GM19023 (cell line): ENCODE data around the gene HIP1.
"Not testable (repeated sequence)": the region's sequence is repeated elsewhere in the genome, so short reads cannot be mapped to it uniquely, and the experiment has no call there.

Experiments
- ATAC-seq: cut with Tn5 transposase; IDR thresholded peaks from one replicate; pipeline ENCODE4 v1.9.1; 2021; ENCODE audit warnings: mild to moderate bottlenecking, moderate library complexity; ENCODE audit not compliant: unreplicated experiment

The HIP1 gene

DNA sequence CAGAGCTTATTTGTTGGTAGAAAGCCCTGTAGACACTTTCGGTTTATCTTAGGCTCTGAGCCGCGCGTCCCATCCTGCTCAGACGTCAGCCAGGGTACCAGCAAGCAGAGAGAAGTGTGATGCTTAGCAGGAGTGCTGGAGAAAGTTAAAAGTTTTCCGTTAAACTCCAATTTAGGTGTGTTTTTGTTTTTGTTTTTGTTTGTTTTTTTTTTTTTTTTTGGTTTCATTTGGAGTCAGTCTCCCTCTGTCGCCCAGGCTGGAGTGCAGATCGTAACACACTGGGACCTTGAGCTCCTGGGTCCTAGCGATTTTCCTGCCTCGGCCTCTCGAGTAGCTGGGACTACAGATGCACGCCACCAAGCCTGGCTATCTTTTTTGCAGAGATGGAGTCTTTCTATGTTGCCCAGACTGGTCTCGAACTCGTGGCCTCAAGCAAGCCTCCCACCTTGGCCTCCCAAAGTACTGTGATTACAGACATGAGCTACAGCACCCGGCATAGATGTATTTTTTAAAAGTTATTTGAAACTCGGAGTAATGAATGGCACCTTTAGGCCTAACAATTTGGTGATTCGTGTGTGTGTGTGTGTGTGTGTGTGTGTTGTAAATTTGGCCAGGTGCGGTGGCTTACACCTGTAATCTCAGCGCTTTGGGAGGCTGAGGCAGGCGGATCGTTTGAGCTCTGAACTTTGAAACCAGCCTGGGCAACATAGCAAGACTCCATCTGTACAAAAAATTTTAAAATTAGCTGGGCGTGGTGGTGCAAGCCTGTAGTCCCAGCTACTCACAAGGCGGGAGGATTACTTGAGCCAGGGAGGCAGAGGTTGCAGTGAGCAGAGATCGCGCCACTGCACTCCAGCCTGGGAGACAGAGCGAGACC lies 1.3 kb upstream of the HIP1 start:
- ATAC-seq: no peak

DNA sequence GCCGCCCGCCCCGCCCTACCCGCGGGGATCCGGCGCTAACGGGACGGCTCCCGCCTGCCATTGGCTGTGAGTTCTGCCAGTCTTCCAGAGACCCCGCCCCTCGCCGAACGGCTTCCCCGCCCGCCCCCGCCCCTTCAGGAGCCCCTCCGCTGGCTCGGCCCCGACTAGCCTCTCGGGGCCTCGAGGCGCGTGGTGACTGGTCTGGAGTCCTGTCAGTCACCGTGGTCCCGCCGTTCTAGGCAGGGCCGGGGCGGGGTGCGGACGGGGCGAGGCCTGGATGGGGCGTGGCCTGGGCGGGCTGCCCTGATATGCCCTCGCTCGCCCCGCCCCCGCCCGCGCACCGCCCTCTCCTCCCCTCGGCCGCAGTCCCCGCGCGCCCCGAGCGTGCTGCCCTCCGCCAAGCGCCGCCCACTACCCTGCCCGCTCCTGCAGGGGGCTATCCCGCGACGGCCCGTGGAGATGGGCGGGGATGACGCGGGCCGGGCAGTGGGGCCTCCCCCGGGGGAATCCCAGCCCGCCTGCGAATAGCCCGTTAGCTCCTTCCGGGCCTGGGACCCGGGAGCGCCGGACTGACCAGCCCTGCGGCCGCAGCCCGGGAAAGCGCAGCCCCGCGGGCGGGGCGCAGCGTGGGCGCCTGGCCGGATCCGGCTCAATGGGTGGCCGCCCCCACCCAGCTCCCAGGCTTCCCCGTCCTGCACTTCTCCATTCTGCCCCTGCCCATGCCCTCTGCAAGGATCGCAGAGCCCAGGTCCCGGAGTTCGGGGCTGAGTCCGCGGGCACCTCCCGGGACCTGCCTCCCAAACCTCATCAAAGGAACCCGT lies 444 bp upstream of the HIP1 start:
- ATAC-seq: peak; percentile 94

DNA sequence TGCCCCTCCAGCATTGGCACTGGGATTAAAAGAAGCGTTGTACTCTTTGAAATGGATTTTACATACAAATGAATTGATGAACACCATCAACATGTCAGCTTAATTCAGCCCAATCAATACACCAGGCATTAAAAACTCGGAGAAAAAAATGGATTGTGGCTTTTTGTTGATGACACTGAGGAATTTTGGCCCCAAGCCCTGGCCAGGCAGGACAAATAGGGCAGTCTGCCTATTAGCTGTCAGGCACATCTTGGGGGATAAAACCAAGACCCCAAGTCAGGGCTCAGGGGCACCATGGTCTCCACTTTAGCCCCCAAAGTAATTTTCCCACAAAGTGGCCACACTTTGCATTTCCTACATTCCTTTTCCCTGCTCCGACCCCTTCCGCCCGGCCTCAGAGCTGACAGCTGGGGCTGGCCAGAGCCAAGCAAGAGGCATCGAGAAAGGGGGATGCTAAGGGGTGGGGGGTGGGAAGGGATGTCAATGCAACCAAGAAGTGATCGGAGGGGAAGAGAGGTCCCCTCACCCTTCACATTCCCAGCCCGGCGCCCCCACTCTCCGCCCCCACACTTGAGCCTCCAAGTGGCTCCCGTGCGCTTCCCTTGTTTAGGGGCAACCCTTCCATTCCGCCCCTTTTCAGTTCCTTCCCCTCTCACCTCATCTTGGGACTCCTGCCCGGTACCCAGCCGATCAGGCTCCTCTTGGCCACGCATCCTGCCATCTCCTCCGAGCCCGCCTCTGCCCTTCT lies 711 bp downstream of the HIP1 start:
- no peak for ATAC-seq

DNA sequence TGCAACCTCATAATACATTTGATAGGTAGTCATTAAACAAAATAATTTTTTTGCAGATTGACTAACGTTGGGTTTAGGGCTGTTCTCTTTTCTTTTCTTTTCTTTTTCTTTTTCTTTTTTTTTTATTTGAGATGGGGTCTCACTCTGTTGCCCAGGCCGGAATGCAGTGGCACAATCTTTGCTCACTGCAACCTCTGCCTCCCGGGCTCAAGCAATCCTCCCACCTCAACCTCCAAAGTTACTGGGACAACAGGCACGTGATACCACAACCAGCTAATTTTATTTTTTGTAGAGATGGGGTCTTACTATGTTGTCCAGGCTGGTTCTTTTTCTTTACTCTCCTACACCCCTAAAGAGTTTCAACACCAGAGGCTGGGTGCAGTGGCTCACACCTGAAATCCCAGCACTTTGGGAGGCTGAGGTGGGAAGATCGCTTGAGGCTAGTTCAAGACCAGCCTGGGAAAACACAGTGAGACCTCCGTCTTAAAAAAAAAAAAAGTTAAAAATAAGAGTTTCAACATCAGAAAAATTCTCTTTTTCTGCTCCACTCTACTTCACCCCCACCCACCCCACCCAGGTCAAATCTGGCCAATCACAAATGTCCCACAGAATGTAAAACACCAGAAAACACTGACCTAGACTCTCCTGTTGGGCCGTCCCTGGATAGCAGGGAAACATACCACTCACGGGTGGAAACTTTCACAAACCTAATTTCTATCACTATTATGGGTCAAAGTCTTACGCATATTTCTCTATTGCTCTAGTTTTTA lies 3.0 kb downstream of the HIP1 start:
- no peak for ATAC-seq

DNA sequence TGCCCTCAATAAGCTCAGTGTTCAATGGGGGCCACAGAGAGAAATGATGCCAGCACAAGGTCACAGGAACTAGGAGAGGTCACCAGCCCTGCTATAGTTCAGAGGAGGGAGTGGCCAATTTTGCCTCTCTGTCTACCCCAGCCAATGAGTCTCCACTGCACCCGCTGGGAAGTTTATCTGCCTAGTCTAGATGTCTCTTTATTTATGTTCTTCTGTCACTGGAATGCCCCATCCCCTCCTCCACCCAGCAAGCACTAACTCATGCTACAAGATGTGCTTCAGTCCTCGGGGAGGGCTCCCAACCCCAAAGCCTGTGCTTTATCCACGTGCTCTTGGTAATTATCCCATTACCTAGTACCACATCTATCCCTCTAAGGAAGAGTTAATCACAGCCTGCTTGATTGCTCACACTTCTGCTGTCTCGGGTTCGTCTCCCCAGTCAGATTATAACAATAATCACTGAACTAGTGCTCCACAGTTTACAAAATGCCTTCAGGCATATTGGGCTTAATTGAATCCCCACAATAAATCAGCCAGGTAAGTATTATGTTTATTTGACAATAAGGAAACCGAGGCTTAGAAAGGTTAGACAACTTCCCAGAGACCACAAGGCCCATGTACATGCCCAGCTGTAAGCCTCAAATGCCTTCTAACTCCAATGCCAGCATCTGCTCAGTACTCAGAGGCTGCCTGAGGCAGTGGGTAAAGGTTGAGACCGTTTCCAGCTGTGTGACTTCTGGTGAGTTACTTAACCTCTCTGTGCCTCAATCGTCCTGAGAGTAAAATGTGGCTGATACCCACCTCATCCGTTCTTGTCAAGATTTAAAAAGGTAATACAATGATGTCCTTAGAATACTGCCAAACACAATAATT lies 3.9 kb downstream of the HIP1 start:
- ATAC-seq: no peak

DNA sequence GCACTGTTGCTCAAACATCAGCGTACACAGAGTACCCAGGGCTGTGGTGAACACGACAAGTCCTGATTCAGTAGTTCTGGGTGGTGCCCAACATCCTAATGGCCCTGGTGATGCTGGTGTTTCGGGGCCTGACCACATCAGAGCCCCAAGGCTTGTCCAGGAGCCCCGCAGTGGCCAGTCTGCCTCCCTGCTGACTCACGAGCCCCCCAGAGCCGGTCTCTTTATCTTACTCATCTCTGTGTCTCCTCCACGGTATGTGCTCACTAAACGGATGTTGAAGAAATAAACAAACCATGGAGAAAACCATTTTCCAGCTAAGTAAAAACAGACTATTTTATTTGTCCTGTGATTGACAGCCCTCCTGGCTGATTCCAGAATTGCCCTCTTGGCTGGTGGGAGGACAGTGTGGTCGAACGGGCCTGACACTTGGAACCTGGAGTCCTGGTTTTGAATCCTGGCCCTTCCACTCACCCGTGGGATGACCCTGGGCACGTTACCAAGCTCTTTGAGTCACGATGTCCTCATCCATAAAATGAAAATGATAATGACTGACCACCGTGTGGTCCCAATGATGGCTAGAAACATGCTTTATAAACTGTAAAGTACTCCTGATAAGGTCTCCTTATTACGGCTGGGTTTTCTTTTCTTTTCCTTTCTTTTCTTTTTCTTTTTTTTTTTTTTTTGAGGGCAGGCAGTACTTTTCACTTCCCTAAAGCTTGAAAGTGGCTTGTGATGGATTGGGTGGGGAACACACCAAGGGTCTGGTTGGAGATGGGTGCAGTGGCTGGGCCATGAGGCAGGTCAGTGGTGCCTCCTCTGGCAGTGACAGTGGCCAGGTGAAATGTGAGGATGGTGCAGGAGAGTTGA lies 5.7 kb downstream of the HIP1 start:
- no peak for ATAC-seq

DNA sequence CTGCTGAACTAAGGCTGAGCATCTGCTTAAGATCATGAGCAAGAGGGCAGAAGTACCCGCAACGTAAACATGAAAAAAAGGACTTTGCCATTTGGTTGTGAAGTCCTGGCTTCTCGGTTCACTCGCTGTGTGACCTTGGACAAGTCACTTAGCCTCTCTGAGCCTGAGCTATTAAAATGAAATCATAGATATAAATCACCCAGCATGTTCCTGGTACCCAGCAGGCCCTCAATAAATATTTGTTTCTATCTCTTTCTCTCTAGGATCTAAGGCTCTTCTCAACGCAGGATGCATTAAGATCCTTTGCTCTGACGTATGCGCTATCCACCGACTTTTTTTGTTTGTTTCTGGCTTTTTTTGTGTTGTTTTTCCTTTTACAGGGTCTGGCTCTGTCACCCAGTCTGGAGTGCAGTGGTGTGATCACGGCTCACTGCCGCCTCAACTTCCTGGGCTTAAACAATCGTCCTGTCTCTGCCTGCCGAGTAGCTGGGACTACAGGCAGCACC lies 6.7 kb downstream of the HIP1 start:
- ATAC-seq: no peak

DNA sequence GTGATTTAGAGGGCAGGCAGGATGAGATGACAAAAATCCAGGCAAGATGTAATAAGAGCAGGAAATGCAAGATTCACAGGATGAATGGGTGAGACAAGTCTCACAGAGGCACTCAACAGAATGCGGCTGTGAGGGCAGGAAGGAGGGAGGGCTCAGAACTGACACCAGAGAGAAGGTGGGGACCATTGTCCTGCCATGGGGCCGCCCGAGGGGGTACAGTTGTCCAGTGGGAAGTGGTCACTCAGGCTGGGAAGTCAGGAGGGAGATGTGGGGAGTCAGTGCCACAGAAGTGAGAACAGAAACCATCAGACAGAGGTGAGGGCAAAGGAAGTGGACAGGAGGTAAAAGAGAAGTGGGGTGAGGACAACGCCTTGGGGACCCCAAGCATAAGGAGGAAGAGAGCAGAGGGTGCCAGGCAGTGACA lies 8.9 kb downstream of the HIP1 start:
- no peak for ATAC-seq

DNA sequence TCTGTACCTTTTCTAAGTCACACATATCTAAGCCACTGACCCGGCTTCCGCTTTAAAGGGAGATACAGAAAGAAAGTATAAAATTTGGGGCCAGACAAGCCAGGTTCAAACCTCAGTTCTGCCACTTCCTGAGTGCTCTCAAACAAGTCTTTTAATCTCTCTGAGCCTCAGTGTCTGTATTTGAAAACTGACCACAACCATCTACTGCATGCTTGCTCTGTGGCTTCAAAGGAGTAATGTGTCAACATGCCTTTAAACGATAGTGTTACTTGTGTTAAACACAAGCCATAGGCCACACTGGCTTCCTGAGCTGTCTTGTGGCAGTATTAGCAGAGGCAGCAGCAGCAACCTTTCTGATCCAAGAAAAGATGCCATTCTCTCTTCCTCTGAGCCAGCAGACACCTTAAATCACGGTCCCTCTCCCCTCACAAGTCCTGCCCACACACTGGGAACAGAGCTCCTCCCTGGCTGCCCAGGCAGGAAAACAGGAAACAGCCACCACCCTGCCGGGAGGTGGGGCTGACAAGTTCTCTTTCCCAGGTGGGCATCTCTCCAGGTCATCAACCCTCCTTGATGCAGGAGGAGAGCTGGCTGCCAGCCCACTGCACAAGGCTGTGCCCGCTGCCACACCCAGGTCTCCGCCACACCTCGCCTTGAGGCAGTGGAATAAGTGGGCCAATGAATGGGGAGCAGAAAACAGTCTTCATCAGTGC lies 10.7 kb downstream of the HIP1 start:
- ATAC-seq: no peak

DNA sequence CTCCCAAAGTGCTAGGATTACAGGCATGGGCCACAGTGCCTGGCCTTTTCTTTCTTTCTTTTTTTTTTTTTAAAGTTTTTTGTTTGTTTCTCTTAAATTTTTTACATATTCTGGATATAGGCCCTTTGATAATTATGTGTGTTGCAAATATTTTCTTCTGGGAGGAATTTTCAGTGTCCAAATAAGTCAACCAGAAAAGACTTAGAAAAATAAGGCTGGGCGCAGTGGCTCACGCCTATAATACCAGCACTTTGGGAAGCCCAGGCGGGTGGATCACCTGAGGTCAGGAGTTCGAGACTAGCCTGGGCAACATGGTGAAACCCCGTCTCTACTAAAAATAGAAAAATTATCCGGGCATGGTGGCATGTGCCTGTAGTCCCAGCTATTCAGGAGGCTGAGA lies 11.4 kb downstream of the HIP1 start:
- not testable (repeated sequence) for ATAC-seq

DNA sequence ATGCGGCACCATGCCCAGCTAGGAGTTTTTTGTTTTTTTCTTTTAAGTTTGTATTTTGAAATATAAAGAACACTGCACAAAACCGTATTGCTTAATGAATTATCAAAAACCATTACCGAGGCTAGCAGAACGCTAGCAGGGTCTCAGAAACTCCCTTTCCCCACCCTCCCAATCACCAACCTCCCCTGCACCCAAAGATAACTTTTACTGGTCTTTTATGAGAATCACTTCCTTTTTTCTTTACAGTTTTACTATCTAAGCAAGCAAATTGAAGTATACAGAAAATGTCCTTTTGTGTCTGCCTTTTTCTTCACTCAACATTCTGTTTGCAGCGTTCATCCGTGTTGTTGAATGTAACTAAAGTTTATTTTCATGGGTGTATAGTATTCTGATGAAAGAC lies 13.4 kb downstream of the HIP1 start:
- ATAC-seq: no peak

DNA sequence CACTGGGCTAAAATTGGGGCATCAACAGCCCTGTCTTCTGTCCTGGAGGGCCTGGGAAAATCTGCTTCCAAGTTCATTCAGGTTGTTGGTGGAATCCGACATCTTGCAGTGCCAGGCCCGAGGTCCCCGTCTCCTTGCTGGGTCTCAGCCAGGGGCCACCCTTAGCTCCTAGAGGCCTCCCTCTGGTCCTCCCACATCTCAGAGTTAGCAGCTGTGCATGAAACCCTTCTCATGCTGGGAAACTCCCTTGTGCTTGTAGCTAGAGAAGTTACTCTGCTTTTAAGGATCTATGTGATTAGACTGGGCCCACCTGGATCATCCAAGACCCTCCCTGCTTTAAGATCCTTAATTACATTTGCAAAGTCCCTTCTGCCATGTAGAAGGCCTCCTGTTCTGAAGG lies 15.3 kb downstream of the HIP1 start:
- no peak for ATAC-seq

DNA sequence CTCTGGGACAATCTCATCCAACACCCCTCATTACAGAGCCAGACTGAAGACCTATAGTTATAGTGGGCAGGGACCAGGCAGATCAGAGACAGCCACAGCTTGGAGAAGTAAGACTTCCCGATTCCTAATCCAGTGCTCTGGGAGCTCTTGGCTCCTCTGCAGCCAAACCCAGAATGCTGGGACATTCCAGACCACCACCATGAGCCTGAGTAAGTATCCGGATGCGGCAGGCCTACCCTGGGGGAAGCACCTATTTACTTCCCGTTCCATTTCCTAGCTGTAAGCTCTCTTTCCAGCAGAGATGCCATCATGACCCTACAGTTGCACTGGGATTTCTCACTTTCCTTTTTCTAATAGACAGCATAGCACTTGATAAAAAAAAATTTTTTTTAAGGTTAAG lies 16.4 kb downstream of the HIP1 start:
- ATAC-seq: no peak

DNA sequence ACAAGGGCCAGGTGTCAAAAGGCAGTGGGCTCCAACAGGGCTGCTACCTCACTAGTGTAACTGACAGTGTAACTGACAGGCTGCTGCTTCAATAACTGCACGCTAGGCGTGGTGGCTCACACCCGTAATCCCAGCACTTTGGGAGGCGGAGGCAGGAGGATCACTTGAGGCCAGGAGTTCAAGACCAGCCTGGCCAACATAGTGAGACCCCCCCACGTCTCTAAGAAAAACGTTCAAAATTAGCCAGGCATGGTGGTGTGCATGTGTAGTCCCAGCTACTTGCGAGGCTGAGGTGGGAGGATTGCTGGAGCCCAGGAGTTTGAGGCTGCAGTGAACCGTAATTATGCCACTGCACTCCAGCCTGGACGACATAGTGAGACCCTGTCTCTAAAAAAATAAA lies 16.8 kb downstream of the HIP1 start:
- not testable (repeated sequence) for ATAC-seq

DNA sequence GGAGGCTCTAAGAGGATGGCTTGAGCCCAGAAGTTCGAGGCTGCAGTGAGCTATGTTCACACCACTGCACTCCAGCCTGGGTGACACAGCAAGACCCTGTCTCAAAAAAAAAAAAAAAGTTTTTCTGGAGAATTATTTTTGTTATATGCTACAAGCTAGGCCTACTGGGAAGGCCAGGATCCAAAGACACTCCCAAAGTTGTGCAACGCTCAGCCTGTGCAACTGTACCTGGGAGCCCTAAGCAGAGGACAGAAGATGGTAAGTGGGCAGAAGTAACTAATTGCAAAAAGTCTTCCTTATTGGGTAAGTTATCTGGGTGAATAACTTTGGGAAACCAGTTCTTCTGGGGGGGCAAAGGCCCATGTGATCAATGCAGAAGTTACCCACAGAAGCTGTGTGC lies 17.3 kb downstream of the HIP1 start:
- ATAC-seq: no peak

DNA sequence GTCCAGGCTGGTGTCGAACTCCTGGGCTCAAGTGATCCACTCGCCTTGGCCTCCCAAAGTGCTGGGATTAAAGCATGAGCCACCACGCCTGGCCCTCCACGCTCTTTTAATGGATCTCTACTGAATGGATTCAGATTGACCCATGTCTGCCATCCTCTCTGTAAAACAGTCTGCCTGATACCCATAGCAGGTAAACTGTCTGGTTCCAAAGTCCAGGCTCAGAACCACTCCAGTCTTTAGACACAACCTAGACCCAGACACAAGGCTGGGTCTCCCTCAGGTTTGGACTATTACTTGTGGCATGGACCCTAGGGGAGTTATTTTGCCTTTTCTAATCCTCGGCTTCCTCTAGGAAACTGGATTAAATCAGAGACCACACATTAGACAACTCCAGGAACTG lies 19.1 kb downstream of the HIP1 start:
- ATAC-seq: no peak

DNA sequence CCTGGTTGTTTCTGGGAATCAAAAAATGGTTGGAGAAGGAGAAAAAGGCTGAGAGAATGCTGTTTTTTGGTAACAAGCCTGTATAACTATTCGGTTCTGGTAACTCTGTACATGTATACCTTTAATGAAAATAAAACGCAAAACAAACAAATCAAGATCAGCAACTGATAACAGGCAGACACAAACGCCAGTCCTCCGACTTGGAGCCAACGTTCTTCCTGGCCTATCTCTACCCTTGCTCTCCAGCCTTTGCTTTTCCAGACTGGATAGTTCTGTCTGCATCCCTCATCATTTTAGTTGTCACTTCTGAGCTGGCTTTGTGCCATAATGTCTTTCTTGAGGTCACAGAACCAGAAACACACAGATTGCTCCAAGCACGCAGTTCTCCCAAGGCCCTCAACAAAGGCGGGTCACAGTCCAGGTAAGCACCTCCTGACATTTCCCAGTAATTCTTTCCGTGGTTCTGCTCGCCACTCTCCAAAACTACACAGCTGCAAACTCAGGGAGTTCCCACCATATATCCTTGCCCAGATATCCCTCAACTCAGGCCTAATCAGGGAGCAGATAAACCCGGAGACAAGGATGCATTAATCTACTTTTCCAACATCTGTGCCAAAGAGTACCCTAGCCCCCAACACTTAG lies 20.2 kb downstream of the HIP1 start:
- ATAC-seq: no peak
